HCT116 (cell line): ENCODE data around the gene CDK5RAP2. TPM values are rescaled to one million over a fixed set of nuclear protein-coding genes. Genes with fewer than 3 reads are reported as not detected.

Experiments
- ATAC-seq: fragments of 200-7000 bp; cut with Tn5 transposase; 2 replicates; pipeline ENCODE4 v1.9.1; 2020; ENCODE audit warnings: mild to moderate bottlenecking, moderate library complexity
- BruUV-seq: library from RNA; stranded (reverse); fragments of 400-500 nt; replicated peaks from 2 replicates; lab custom pipeline; 2021; lab: Mats Ljungman, UMichigan
- CTCF ChIA-PET: fragments of 300-600 bp; sonication (Branson Sonifier 250); formaldehyde crosslinking; loops from one replicate; lab custom pipeline; 2021; ENCODE audit warnings: antibody characterized with exemption; lab: Charles Lee
- POLR2A ChIA-PET: fragments of 300-600, 350-600 bp; sonication (Branson Sonifier 250); formaldehyde crosslinking; loops from one replicate; lab custom pipeline; 2021; ENCODE audit warnings: antibody characterized with exemption; lab: Charles Lee
- RAD21 ChIA-PET, 2 experiments: fragments of 300-600 bp; sonication (Branson Sonifier 250); formaldehyde crosslinking; loops; one replicate each; lab custom pipeline; 2023; ENCODE audit warnings: low total read pairs in 2 of 2; ENCODE audit not compliant: uncharacterized antibody in 2 of 2, unreplicated experiment in 2 of 2, low non-redundant PET in 1 of 2; lab: Charles Lee
- DNase-seq: peaks from one replicate; pipeline ENCODE4 v3.0.0-alpha.2; 2010; ENCODE audit warnings: low read depth, low spot score
- H2AFZ ChIP-seq: fragments of 200-600 bp; shearing (Covaris generic), sonication (generic); 2 replicates; pipeline ENCODE4 v1.6.1; 2017; ENCODE audit warnings: low read depth, mixed run types, mixed read lengths, antibody characterized with exemption, low read length; ENCODE audit not compliant: poor library complexity, severe bottlenecking
- H3K27ac ChIP-seq: 2 replicates; pipeline ENCODE4 v1.5.1; 2012; ENCODE audit warnings: low read depth, low read length
- H3K27me3 ChIP-seq: fragments of 200-600 bp; sonication (generic); 2 replicates; pipeline ENCODE4 v1.6.1; 2016; ENCODE audit warnings: mixed run types, low read length, mixed read lengths; ENCODE audit not compliant: insufficient read depth
- H3K36me3 ChIP-seq, 2 experiments: fragments of 200-500 bp in 1 of 2; fragments of 200-600 bp in 1 of 2; sonication (Bioruptor generic) in 1 of 2; sonication (generic) in 1 of 2; 2 replicates each; pipeline versions ENCODE4 v1.5.1 to v1.6.1; 2014 to 2016; ENCODE audit warnings: low read length in 2 of 2, inconsistent platforms in 1 of 2, mixed read lengths in 1 of 2, mixed run types in 1 of 2; ENCODE audit not compliant: insufficient read depth in 2 of 2, control insufficient read depth in 1 of 2
- H3K4me1 ChIP-seq, 2 experiments: fragments of 200-600 bp in 1 of 2; sonication (generic) in 1 of 2; 2 replicates each; pipeline versions ENCODE4 v1.5.1 to v1.6.1; 2012 to 2017; ENCODE audit warnings: low read length in 2 of 2, inconsistent platforms in 1 of 2, mild to moderate bottlenecking in 1 of 2, mixed read lengths in 1 of 2, mixed run types in 1 of 2, moderate library complexity in 1 of 2; ENCODE audit not compliant: insufficient read depth in 2 of 2, control insufficient read depth in 1 of 2
- H3K4me2 ChIP-seq: fragments of 200-600 bp; sonication (generic); 2 replicates; pipeline ENCODE4 v1.6.1; 2017; ENCODE audit warnings: mixed run types, low read length, mixed read lengths
- H3K4me3 ChIP-seq, 2 experiments: fragments of 200-600 bp in 1 of 2; sonication (generic) in 1 of 2; replicated peaks in 1 of 2; 2 replicates each; pipeline ENCODE4 v1.5.1; 2011 to 2016; ENCODE audit warnings: low read length in 2 of 2, control low read depth in 1 of 2, low read depth in 1 of 2, mild to moderate bottlenecking in 1 of 2, mixed read lengths in 1 of 2, mixed run types in 1 of 2
- H3K79me2 ChIP-seq: fragments of 200-600 bp; sonication (generic); 2 replicates; pipeline ENCODE4 v1.6.1; 2017; ENCODE audit warnings: mild to moderate bottlenecking, mixed run types, low read length, moderate library complexity, mixed read lengths; ENCODE audit not compliant: insufficient read depth
- H3K9ac ChIP-seq: fragments of 200-600 bp; sonication (generic); 2 replicates; pipeline ENCODE4 v1.6.1; 2016; ENCODE audit warnings: low read length, mixed read lengths
- H3K9me2 ChIP-seq: fragments of 200-600 bp; sonication (generic), shearing (Covaris generic); 2 replicates; pipeline ENCODE4 v1.6.1; 2017; ENCODE audit warnings: mixed run types, mild to moderate bottlenecking, moderate library complexity; ENCODE audit not compliant: insufficient read depth
- H3K9me3 ChIP-seq, 2 experiments: fragments of 200-500 bp in 1 of 2; fragments of 200-600 bp in 1 of 2; sonication (Bioruptor generic) in 1 of 2; sonication (generic) in 1 of 2; 2 replicates each; pipeline ENCODE4 v1.6.1; 2014 to 2017; ENCODE audit warnings: low read length in 2 of 2, mixed read lengths in 2 of 2, inconsistent platforms in 1 of 2, low read depth in 1 of 2, mild to moderate bottlenecking in 1 of 2, mixed run types in 1 of 2, moderate library complexity in 1 of 2; ENCODE audit not compliant: control insufficient read depth in 1 of 2, insufficient read depth in 1 of 2
- H4K20me1 ChIP-seq: fragments of 200-600 bp; sonication (generic), shearing (Covaris generic); 2 replicates; pipeline ENCODE4 v1.6.1; 2017; ENCODE audit warnings: mixed run types, mild to moderate bottlenecking, moderate library complexity; ENCODE audit not compliant: insufficient read depth
- ATF3 ChIP-seq: IDR thresholded peaks from 2 replicates; pipeline ENCODE4 v1.6.1; 2012
- CTCF ChIP-seq, 3 experiments: fragments of 200-600 bp in 1 of 3; sonication (generic) in 1 of 3; IDR thresholded peaks in 2 of 3; conservative IDR thresholded peaks in 1 of 3; 2 replicates each; pipeline ENCODE4 v1.5.1; 2012 to 2017; ENCODE audit warnings: low read depth in 2 of 3, low read length in 2 of 3, antibody characterized with exemption in 1 of 3, borderline replicate concordance in 1 of 3, control low read depth in 1 of 3, mild to moderate bottlenecking in 1 of 3, mixed read lengths in 1 of 3, mixed run types in 1 of 3, moderate library complexity in 1 of 3; ENCODE audit not compliant: insufficient read depth in 1 of 3
- EGR1 ChIP-seq: IDR thresholded peaks from 2 replicates; pipeline ENCODE4 v1.6.1; 2012; ENCODE audit warnings: low read depth
- ELF1 ChIP-seq: IDR thresholded peaks from 2 replicates; pipeline ENCODE4 v1.6.1; 2012; ENCODE audit warnings: low read depth, borderline replicate concordance
- EZH2 ChIP-seq: fragments of 200-600 bp; sonication (generic); IDR thresholded peaks from 2 replicates; pipeline ENCODE4 v1.6.1; 2017; ENCODE audit warnings: antibody characterized with exemption, mixed run types
- EZH2phosphoT487 ChIP-seq: fragments of 200-600 bp; IDR thresholded peaks from 2 replicates; pipeline ENCODE4 v1.6.1; 2018; ENCODE audit warnings: antibody characterized with exemption, borderline replicate concordance
- FOSL1 ChIP-seq: IDR thresholded peaks from 2 replicates; pipeline ENCODE4 v1.6.1; 2012; ENCODE audit warnings: low read depth
- POLR2A ChIP-seq: IDR thresholded peaks from 2 replicates; pipeline ENCODE4 v1.7.0; 2011; ENCODE audit warnings: borderline replicate concordance; ENCODE audit not compliant: insufficient read depth, insufficient read length; ENCODE audit errors: extremely low read depth
- SIN3A ChIP-seq: IDR thresholded peaks from 2 replicates; pipeline ENCODE4 v1.6.1; 2012; ENCODE audit warnings: low read depth
- SP1 ChIP-seq: IDR thresholded peaks from 2 replicates; pipeline ENCODE4 v1.6.1; 2012; ENCODE audit warnings: low read depth
- ZBTB33 ChIP-seq: IDR thresholded peaks from 2 replicates; pipeline ENCODE4 v1.6.1; 2011; ENCODE audit warnings: mild to moderate bottlenecking, low read length, moderate library complexity; ENCODE audit not compliant: insufficient replicate concordance; ENCODE audit errors: extremely low read depth
- intact Hi-C: fragments of 100-400 bp; cut with micrococcal nuclease; formaldehyde crosslinking; loops from 2 replicates; pipeline ENCODE4 v1.10.0; 2022
- total RNA-seq: library from RNA; stranded (reverse); gene quantifications from one replicate; pipeline ENCODE4 v1.2.1, GENCODE V29; 2021; ENCODE audit not compliant: unreplicated experiment

Gene CDK5RAP2
- total RNA-seq, 1 experiment from 2014 or later, result 56.2 TPM

- no peak for TF ChIP-seq SP1
- TF ChIP-seq EZH2, result no peak
- TF ChIP-seq EGR1, result no peak
- TF ChIP-seq POLR2A, result no peak
- TF ChIP-seq ZBTB33, result no peak
- TF ChIP-seq CTCF (IDR thresholded peaks at IDR 0.05 in 2 of 3, conservative IDR thresholded peaks at IDR 0.05 in 1 of 3; ENCODE audit: borderline replicate concordance in 1 of 3, insufficient read depth in 1 of 3, low read depth in 2 of 3, low read length in 2 of 3), result no peak
- no peak for TF ChIP-seq ELF1
- no peak for TF ChIP-seq EZH2phosphoT487
- TF ChIP-seq ATF3, result no peak
- no peak for TF ChIP-seq SIN3A
- no peak for TF ChIP-seq FOSL1
- no peaks in the 10 kb centered on the region for H3K9me3 ChIP-seq
- H3K79me2 ChIP-seq, result peaks cover 63% of the 10 kb centered on the region
- no peak for DNase-seq
- intact Hi-C loops, result no loop called here
- BruUV-seq, result no TSS peak
- H3K27me3 ChIP-seq, result no peaks in the 10 kb centered on the region
- H3K4me2 ChIP-seq, result no peak overlapping the region
- no peak overlapping the region for H3K27ac ChIP-seq
- CTCF ChIA-PET, result no interaction called here
- ATAC-seq, result no peak
- no peaks in the 10 kb centered on the region; a peak in 1 of 4 replicates for H3K4me1 ChIP-seq
- H3K9me2 ChIP-seq, result no peaks in the 10 kb centered on the region
- H3K9ac ChIP-seq, result no peak overlapping the region
- H3K36me3 ChIP-seq, result peaks cover 0 to 4% of the 10 kb centered on the region in 2 experiments; a peak in 1 of 4 replicates
- POLR2A ChIA-PET, result no interaction called here
- H4K20me1 ChIP-seq, result no peaks in the 10 kb centered on the region
- RAD21 ChIA-PET, result no interaction called here
- H2AFZ ChIP-seq, result no peak overlapping the region
- H3K4me3 ChIP-seq, result no peak overlapping the region
Measured at GRCh38 chr9:120558454-120558853, 21.5 kb downstream of the CDK5RAP2 start.
